SK-N-SH (cell line): ENCODE results near the gene SEPHS2.

Experiments used
- CHD2 ChIP-seq: fragments of 150-350 bp; IDR thresholded peaks from 2 replicates; pipeline ENCODE4 v1.6.1; 2018; ENCODE audit warnings: low read length; ENCODE audit not compliant: partially characterized antibody
- CTCF ChIP-seq: fragments of 200-600 bp; sonication (generic); IDR thresholded peaks from 2 replicates; pipeline ENCODE4 v1.6.1; 2017; ENCODE audit warnings: antibody characterized with exemption, mild to moderate bottlenecking, moderate library complexity
- EP300 ChIP-seq, 2 experiments: IDR thresholded peaks; 2 replicates each; pipeline versions ENCODE4 v1.4.0 to v1.6.1; 2012; ENCODE audit warnings: borderline replicate concordance in 1 of 2, low read depth in 1 of 2, low read length in 1 of 2
- GABPA ChIP-seq: IDR thresholded peaks from 2 replicates; pipeline ENCODE4 v1.4.0; 2012; ENCODE audit warnings: low read depth, mild to moderate bottlenecking
- MAX ChIP-seq: IDR thresholded peaks from 2 replicates; pipeline ENCODE4 v1.4.0; 2012; ENCODE audit warnings: low read depth
- MXI1 ChIP-seq: IDR thresholded peaks from 2 replicates; pipeline ENCODE4 v1.6.1; 2012; ENCODE audit warnings: mild to moderate bottlenecking, low read depth, low read length, improper control_type of control experiment
- PBX3 ChIP-seq: IDR thresholded peaks from 2 replicates; pipeline ENCODE4; 2012
- RAD21 ChIP-seq: IDR thresholded peaks from 2 replicates; pipeline ENCODE4 v1.6.1; 2012; ENCODE audit warnings: mild to moderate bottlenecking, low read length
- RCOR1 ChIP-seq: fragments of 150-350 bp; IDR thresholded peaks from 2 replicates; pipeline ENCODE4 v1.6.1; 2017; ENCODE audit warnings: antibody characterized with exemption, low read length
- RXRA ChIP-seq: IDR thresholded peaks from 2 replicates; pipeline ENCODE4 v1.4.0; 2012; ENCODE audit warnings: low read depth, mild to moderate bottlenecking, borderline replicate concordance
- SMC3 ChIP-seq: IDR thresholded peaks from 2 replicates; pipeline ENCODE4 v1.6.1; 2012; ENCODE audit warnings: low read depth, low read length, improper control_type of control experiment
- TEAD4 ChIP-seq: IDR thresholded peaks from 2 replicates; pipeline ENCODE4 v1.4.0; 2012; ENCODE audit warnings: mild to moderate bottlenecking, borderline replicate concordance; ENCODE audit not compliant: insufficient read depth

- TF ChIP-seq CTCF (no peak), GABPA (no peak), CHD2 (no peak), PBX3 (no peak), MAX (no peak), SMC3 (no peak), EP300 (IDR thresholded peaks at IDR 0.05; ENCODE audit: borderline replicate concordance in 1 of 2, low read depth in 1 of 2, low read length in 1 of 2) (no peak), MXI1 (no peak), TEAD4 (no peak), RAD21 (no peak), RCOR1 (no peak), RXRA (no peak)
Measured at GRCh38 chr16:30474074-30474452, 28.4 kb upstream of the SEPHS2 start.
